ENCODE data around the gene ZNF746. TPM values are rescaled to one million over a fixed set of nuclear protein-coding genes. Genes with fewer than 3 reads are reported as not detected.

The ZNF746 gene
- total RNA-seq, 2 donors from 2014 or later = 20.1 to 22.3 TPM

- Histone ChIP-seq H3K4me1 (ENCODE audit: control insufficient read depth, insufficient read depth, low read length) (no peaks in the 10 kb centered on the region), H3K27me3 (ENCODE audit: control insufficient read depth, insufficient read depth, low read length, poor library complexity, severe bottlenecking) (no peaks in the 10 kb centered on the region), H3K36me3 (ENCODE audit: control insufficient read depth, insufficient read depth, low read length) (no peaks in the 10 kb centered on the region), H3K27ac (ENCODE audit: low read depth, low read length) (no peak overlapping the region), H3K9ac (ENCODE audit: extremely low read depth, low read length, poor library complexity, severe bottlenecking) (no peak overlapping the region), H3K4me3 (ENCODE audit: low read length) (no peak overlapping the region), H3K9me3 (ENCODE audit: control insufficient read depth, low read length) (no peaks in the 10 kb centered on the region)
- DNase-seq = no peak
- Mint-ChIP-seq H3K4me3 (peak overlapping the region; percentile 65), H3K27ac (peak overlapping the region; percentile 74), H3K36me3 (ENCODE audit: low read depth) (no peaks in the 10 kb centered on the region), H3K4me1 (peaks cover 11% of the 10 kb centered on the region), H3K27me3 (ENCODE audit: insufficient read depth) (peaks cover 19% of the 10 kb centered on the region), H3K9me3 (no peaks in the 10 kb centered on the region)
- 94 to 96% methylated on average over 20 to 24 of the region's 24 CpGs for WGBS, 2 experiments (ENCODE audit: insufficient coverage in 1 of 2, insufficient read length in 1 of 2)
- no peak for TF ChIP-seq CTCF (conservative IDR thresholded peaks at IDR 0.05)
Observed at GRCh38 chr7:149423449-149424110, 74.0 kb downstream of the ZNF746 start.

GRCh38 chr7:149422914-149423301, 74.7 kb downstream of the ZNF746 start:
- no peak overlapping the region for H3K4me3 ChIP-seq (ENCODE audit: low read length)
- no peaks in the 10 kb centered on the region for H3K36me3 ChIP-seq (ENCODE audit: control insufficient read depth, insufficient read depth, low read length)
- H3K27me3 ChIP-seq (ENCODE audit: control insufficient read depth, insufficient read depth, low read length, poor library complexity, severe bottlenecking) = no peaks in the 10 kb centered on the region
- peaks cover 11% of the 10 kb centered on the region for H3K4me1 Mint-ChIP-seq
- H3K36me3 Mint-ChIP-seq (ENCODE audit: low read depth) = no peaks in the 10 kb centered on the region
- no peak for TF ChIP-seq CTCF (conservative IDR thresholded peaks at IDR 0.05)
- 91 to 96% methylated on average over 10 to 35 of the region's 35 CpGs for WGBS, 2 experiments (ENCODE audit: insufficient coverage in 1 of 2, insufficient read length in 1 of 2)
- peaks cover 19% of the 10 kb centered on the region for H3K27me3 Mint-ChIP-seq (ENCODE audit: insufficient read depth)
- no peak overlapping the region for H3K27ac Mint-ChIP-seq
- no peak overlapping the region for H3K27ac ChIP-seq (ENCODE audit: low read depth, low read length)
- no peaks in the 10 kb centered on the region for H3K9me3 Mint-ChIP-seq
- H3K4me1 ChIP-seq (ENCODE audit: control insufficient read depth, insufficient read depth, low read length) = no peaks in the 10 kb centered on the region
- no peaks in the 10 kb centered on the region for H3K9me3 ChIP-seq (ENCODE audit: control insufficient read depth, low read length)
- DNase-seq = no peak
- H3K9ac ChIP-seq (ENCODE audit: extremely low read depth, low read length, poor library complexity, severe bottlenecking) = no peak overlapping the region
- peak overlapping the region; percentile 65 for H3K4me3 Mint-ChIP-seq

Other genes starting within 250 kb of the ZNF746 start
- gene ZNF783, start 235.6 kb downstream of the ZNF746 start, total RNA-seq = 10 to 100 TPM; 12.1 to 13.2 TPM
- 10 to 100 TPM in 1 of 2 donors, 1 to 10 TPM in 1; 9.7 to 11.1 TPM for gene ZNF777, start 36.7 kb downstream of the ZNF746 start, total RNA-seq

Data from endodermal cell (in vitro differentiated cells).